ENCODE data around the gene DLG1. TPM values are rescaled to one million over a fixed set of nuclear protein-coding genes. Genes with fewer than 3 reads are reported as not detected.
A peak's percentile ranks its signal among the peaks of the same experiment; 100 is the strongest.

DLG1 gene
- total and polyA plus RNA-seq, 9 of the 15 experiments (the other 6 are each of a cell fraction or from before 2014, with no cell fraction given), result 9.4 to 63.5 (median 43.6) TPM

DNA sequence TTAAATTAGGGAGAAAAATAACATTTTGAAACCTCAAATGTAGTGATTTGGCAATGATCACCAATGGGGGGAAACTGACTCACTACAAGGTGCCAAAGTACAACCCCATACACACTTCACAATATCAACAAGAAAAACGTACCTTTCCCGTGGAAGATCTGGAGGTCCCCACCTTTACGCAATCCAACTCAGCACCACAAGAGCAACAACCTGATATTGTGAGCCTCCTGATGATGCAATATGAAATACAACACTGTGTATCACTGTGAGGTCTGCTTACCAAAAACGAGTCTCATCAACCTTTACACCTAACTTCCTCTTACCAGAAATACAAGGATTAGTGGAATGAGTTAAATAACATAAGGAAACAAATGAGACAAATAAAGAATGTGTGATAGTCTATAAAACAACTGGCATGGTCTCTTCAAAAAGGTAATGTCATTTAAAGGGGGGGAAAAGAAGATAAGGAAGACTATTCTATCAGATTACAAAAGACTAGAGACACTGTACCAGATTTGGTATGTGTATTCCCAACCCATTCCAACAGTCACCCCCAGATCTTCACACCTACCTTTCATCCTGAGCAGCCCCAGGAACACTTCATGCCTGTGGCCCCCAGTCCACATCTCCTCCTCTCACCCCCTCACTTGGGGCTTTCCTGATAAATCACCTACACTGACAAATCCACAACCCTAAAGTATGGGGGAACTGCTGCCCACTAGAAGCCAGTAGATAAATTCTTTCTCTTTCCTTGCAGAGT lies 27.7 kb downstream of the DLG1 start (continued):
- TF ChIP-seq, protein P1, sequence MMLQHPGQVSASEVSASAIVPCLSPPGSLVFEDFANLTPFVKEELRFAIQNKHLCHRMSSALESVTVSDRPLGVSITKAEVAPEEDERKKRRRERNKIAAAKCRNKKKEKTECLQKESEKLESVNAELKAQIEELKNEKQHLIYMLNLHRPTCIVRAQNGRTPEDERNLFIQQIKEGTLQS (IDR thresholded peaks at IDR 0.05), result peak; percentile 95
- TF ChIP-seq, protein P1 (CRISPR knock-in tag; conservative IDR thresholded peaks at IDR 0.05), result no peak
- TF ChIP-seq ZNF175 (CRISPR knock-in tag; IDR thresholded peaks at IDR 0.05; ENCODE audit: low read depth), result no peak
- no peak for TF ChIP-seq IRF2 (CRISPR knock-in tag; IDR thresholded peaks at IDR 0.05)
- no peak for TF ChIP-seq SAFB (IDR thresholded peaks at IDR 0.05; ENCODE audit: borderline replicate concordance, low read depth, low read length)
- TF ChIP-seq NFIX (CRISPR knock-in tag; IDR thresholded peaks at IDR 0.05; ENCODE audit: low read depth), result no peak
- no peak for TF ChIP-seq SNIP1 (IDR thresholded peaks at IDR 0.05; ENCODE audit: low read depth)
- TF ChIP-seq, protein P2, sequence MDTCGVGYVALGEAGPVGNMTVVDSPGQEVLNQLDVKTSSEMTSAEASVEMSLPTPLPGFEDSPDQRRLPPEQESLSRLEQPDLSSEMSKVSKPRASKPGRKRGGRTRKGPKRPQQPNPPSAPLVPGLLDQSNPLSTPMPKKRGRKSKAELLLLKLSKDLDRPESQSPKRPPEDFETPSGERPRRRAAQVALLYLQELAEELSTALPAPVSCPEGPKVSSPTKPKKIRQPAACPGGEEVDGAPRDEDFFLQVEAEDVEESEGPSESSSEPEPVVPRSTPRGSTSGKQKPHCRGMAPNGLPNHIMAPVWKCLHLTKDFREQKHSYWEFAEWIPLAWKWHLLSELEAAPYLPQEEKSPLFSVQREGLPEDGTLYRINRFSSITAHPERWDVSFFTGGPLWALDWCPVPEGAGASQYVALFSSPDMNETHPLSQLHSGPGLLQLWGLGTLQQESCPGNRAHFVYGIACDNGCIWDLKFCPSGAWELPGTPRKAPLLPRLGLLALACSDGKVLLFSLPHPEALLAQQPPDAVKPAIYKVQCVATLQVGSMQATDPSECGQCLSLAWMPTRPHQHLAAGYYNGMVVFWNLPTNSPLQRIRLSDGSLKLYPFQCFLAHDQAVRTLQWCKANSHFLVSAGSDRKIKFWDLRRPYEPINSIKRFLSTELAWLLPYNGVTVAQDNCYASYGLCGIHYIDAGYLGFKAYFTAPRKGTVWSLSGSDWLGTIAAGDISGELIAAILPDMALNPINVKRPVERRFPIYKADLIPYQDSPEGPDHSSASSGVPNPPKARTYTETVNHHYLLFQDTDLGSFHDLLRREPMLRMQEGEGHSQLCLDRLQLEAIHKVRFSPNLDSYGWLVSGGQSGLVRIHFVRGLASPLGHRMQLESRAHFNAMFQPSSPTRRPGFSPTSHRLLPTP (IDR thresholded peaks at IDR 0.05; ENCODE audit: borderline replicate concordance, extremely low read depth, insufficient read length), result no peak
- no peak for TF ChIP-seq ZFP1 (CRISPR knock-in tag; IDR thresholded peaks at IDR 0.05)
- TF ChIP-seq ATF7 (IDR thresholded peaks at IDR 0.05), result peak; percentile 23; the same call in 1 of the 2 replicates
- TF ChIP-seq ZNF24 (IDR thresholded peaks at IDR 0.05), result no peak
- peak; percentile 72 for TF ChIP-seq IRF9 (tag; IDR thresholded peaks at IDR 0.05)
- TF ChIP-seq TBL1XR1 (IDR thresholded peaks at IDR 0.05; ENCODE audit: low read length in 2 of 2), result no peak
